DMS53 treated with DMSO at 0.1 percent for 48 hours (cell line): ENCODE results near the gene NR1H3.

ENCODE experiments used
- DNase-seq: peaks from one replicate; lab custom pipeline; 2025; ENCODE audit not compliant: unreplicated experiment; lab: John Stamatoyannopoulos, UW

NR1H3 gene

GRCh38 chr11:47269002-47269828 lies 11.4 kb downstream of the NR1H3 start:
- DNase-seq, result peak; percentile 86

DNA sequence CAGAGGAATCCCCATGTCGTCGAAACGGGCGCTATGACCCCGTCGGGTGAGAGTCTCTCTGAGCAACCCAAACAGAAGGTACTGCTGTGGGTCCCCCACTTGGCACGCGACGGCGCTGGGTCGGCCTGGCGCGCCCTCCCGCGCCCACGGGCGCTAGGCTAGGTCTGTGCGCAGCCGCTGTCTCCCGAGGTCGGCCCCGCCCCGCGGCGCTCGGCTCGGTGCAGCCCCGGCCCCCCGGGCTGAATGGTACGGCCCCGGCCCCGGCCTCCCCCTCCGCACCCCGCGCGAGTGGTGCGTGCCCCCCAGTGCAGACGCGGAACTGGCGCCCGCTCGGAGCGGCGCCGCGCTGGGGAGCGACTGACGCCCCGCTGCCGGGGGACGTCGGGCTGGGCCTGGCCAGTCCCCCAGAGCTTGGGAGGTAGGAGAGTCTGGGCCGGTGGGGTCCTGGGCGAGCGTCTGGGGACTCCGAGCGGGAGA lies 12.1 kb downstream of the NR1H3 start, which contains the start of gene MADD:
Gene MADD, plus strand, starts transcription at position 305 of the 477 bp plus-strand sequence.
- peak; percentile 60 for DNase-seq

DNA sequence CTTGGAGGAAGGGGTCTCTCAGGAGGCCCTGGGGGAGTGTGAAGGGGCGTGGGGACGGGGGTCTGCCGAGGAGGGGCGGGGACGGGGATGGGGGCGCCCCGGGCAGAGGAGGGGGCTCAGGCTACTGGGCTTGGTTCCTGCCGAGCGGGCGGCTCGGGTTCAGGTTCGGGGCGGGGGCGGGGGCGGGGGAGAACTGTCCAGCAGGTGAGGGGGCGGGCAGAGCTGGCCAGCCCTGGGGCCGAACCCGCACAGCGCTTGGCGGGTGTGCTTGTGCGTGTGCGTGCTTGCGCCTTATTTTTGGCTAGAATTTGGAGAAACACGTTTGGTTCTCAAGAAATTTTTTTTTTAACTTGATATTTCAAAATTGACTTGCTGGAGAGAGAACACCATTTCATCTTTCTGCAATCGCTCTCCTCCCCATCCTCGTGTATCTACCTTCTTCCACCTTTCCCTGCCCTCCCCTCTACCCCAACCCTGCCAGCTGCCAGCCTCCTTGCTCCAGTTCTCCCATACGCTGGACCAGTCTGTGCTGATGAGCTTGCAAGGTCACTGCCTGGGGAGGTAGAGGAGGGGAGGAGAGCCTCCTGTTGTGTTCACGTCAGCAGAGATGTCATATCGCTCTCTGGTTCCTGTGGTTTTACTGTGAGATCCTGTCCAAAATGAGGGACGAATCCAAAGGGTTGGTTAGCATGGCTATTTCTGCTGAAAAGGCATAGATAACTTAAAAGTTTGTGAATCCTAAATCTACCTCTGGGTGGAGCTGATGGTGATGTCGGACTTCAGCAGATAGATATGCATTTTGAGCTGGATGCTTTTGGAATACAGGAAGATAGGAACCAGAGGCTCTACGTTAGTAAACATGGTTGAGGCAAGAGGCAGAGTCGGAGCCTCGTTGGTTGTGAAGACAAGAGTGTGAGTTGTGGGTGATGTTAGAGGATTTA lies 12.8 kb downstream of the NR1H3 start:
- no peak for DNase-seq

DNA sequence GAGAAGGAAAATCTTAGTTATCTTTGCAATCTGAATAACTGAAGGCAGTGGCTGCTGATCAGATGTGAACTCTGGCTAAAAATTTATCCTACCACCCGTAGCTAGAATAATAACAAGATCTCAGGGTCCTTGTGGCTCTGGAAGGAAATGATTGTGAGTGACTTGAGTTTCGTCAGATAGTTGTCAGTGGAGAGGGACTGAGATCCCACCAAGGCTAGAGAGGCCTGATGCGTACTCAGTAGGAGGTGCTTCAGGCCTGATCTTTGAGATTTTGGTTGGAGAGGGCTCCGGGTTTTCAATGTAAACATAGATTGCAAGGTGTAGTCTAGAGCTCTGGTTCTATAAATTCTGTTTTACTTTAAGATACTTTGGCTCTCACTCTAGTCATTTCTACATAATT lies 13.5 kb downstream of the NR1H3 start:
- no peak for DNase-seq

DNA sequence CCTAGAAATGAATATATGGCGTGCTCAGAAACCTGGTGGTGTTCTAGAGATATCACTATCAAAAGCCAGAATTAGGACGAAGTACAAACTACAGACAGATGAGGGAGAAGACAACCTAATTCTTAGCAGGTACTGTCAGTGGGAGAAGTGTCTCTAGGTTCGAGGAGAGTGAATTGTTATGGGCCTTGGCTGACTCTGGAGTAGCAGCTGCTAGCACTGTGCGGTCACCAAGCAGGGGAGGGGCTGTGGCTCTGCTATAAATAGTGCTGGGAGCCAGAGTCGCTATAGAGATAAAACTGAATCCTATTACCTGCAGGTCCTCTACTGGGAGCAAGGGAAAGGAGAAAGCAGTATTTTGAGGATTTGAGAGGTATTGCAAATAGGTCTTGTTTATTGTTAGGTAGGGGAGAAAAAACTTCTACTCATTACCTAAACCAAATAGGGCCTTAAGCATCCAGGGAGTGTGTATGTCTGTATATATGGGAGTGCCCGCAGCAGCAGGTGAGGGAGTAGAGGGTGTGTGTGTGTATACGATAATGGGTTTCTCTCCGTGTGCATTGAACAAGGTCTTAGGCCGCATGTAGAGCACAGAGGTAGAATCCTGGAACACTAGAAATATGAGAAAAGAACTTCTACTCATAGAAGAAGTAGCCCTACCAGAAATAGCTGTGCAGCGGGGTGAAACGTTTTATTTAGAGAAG lies 14.3 kb downstream of the NR1H3 start:
- no peak for DNase-seq

DNA sequence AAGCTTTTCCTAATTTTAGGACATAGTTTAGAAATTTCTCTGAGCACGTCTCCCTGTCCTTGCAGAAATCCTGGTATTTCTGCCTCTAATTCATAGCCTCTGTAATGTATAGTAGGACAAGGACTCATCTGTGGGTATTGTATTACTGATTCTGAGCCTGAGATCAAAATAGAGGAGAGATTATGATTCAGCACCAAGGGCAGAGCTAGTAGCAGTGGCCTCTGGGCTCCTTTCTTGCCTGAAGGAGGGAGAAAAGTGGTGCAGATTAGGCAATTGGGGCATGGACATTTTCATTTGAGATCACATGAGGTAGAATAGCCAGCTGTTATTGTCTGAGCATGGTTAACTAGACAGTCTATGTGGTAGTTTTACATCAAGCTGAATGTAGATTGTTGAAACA lies 14.9 kb downstream of the NR1H3 start:
- no peak for DNase-seq

GRCh38 chr11:47274495-47275235 lies 16.9 kb downstream of the NR1H3 start:
- DNase-seq, result no peak

GRCh38 chr11:47276923-47277322 lies 19.1 kb downstream of the NR1H3 start:
- DNase-seq, result no peak

DNA sequence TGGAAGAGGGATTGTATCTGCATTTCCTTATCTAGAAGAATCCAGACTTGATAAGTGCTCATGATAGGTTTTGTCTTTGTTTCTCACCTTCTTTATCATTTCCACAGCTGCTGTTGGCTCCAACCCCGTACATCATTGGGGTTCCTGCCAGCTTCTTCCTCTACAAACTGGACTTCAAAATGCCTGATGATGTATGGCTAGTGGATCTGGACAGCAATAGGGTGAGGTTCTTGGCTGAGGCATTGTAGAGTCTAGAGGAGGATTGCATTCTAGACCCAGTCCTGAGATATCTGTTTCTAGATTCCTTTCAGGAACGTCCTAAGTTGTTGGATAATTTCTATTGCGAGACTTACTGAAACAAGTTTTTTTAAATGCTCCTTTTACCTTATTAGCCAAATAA lies 20.3 kb downstream of the NR1H3 start:
- DNase-seq, result no peak

- DNase-seq, result no peak
Observed at GRCh38 chr11:47278769-47279168, 21.0 kb downstream of the NR1H3 start.

GRCh38 chr11:47280099-47280498 lies 22.3 kb downstream of the NR1H3 start:
- DNase-seq, result no peak

- DNase-seq, result no peak
Observed at GRCh38 chr11:47280860-47281259, 23.1 kb downstream of the NR1H3 start.

- no peak for DNase-seq
Observed at GRCh38 chr11:47282462-47282861, 24.7 kb downstream of the NR1H3 start.

DNA sequence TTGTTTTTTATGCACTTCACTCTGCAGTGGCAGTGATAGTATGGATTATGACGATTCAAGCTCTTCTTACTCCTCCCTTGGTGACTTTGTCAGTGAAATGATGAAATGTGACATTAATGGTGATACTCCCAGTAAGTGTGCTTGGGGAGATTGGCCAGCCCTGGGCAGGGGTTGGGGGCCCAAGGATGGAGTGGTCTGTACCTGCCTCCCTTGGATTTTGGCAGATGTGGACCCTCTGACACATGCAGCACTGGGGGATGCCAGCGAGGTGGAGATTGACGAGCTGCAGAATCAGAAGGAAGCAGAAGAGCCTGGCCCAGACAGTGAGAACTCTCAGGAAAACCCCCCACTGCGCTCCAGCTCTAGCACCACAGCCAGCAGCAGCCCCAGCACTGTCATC lies 26.4 kb downstream of the NR1H3 start:
- DNase-seq, result no peak

GRCh38 chr11:47285969-47286770 lies 28.4 kb downstream of the NR1H3 start:
- no peak for DNase-seq

GRCh38 chr11:47288066-47288465 lies 30.3 kb downstream of the NR1H3 start:
- DNase-seq, result no peak

GRCh38 chr11:47289856-47290255 lies 32.1 kb downstream of the NR1H3 start:
- DNase-seq, result no peak

GRCh38 chr11:47295385-47295784 lies 37.6 kb downstream of the NR1H3 start:
- DNase-seq, result no peak

GRCh38 chr11:47296045-47296444 lies 38.2 kb downstream of the NR1H3 start:
- DNase-seq, result no peak

- DNase-seq, result no peak
Observed at GRCh38 chr11:47299078-47299477, 41.3 kb downstream of the NR1H3 start.
